SK-N-SH (cell line): ENCODE results near the gene CXCR5. TPM values are rescaled to one million over a fixed set of nuclear protein-coding genes. Genes with fewer than 3 reads are reported as not detected.

Experiments
- CTCF ChIA-PET: fragments of 300-600, 350-600 bp; formaldehyde crosslinking; extraction: SDS; loops from one replicate; lab custom pipeline; 2021; lab: Yijun Ruan, JAX
- POLR2A ChIA-PET: fragments of 350-600 bp; sonication (Branson Sonifier 250); formaldehyde crosslinking; extraction: SDS; loops from one replicate; lab custom pipeline; 2020; ENCODE audit warnings: antibody characterized with exemption, inconsistent platforms; lab: Yijun Ruan, JAX
- DNase-seq: peaks from one replicate; pipeline ENCODE4 v3.0.0; 2012
- H2AFZ ChIP-seq: fragments of 200-600 bp; sonication (generic); 2 replicates; pipeline ENCODE4 v1.8.1; 2016; ENCODE audit warnings: antibody characterized with exemption, mild to moderate bottlenecking, low read depth
- H3F3A ChIP-seq: fragments of 200-600 bp; sonication (generic); replicated peaks from 2 replicates; pipeline ENCODE3; 2016; ENCODE audit warnings: antibody characterized with exemption, mild to moderate bottlenecking; ENCODE audit not compliant: insufficient read depth
- H3K27ac ChIP-seq, 2 experiments: fragments of 200-500 bp in 1 of 2; fragments of 200-600 bp in 1 of 2; sonication (Bioruptor generic) in 1 of 2; sonication (generic), shearing (Covaris generic) in 1 of 2; 2 replicates each; pipeline versions ENCODE4 v1.5.1 to v1.6.1; 2014 to 2016; ENCODE audit warnings: low read depth in 2 of 2, inconsistent platforms in 1 of 2, low read length in 1 of 2, mild to moderate bottlenecking in 1 of 2, mixed read lengths in 1 of 2
- H3K27me3 ChIP-seq: fragments of 200-600 bp; sonication (generic), shearing (Covaris generic); 2 replicates; pipeline ENCODE4 v1.6.1; 2016; ENCODE audit warnings: mixed run types; ENCODE audit not compliant: insufficient read depth
- H3K36me3 ChIP-seq, 2 experiments: fragments of 200-500 bp in 1 of 2; fragments of 200-600 bp in 1 of 2; sonication (Bioruptor generic) in 1 of 2; sonication (generic) in 1 of 2; replicated peaks in 1 of 2; 2 replicates each; pipeline versions ENCODE3 to v1.5.1; 2014 to 2016; ENCODE audit warnings: low read length in 1 of 2, mild to moderate bottlenecking in 1 of 2; ENCODE audit not compliant: insufficient read depth in 2 of 2, control insufficient read depth in 1 of 2
- H3K4me1 ChIP-seq, 2 experiments: fragments of 200-500 bp in 1 of 2; fragments of 200-600 bp in 1 of 2; sonication (Bioruptor generic) in 1 of 2; sonication (generic), shearing (Covaris generic) in 1 of 2; 2 replicates each; pipeline versions ENCODE4 v1.5.1 to v1.6.1; 2014 to 2016; ENCODE audit warnings: low read depth in 1 of 2, low read length in 1 of 2, mixed run types in 1 of 2; ENCODE audit not compliant: insufficient read depth in 2 of 2, control insufficient read depth in 1 of 2
- H3K4me2 ChIP-seq: fragments of 200-600 bp; sonication (generic), shearing (Covaris generic); 2 replicates; pipeline ENCODE4 v1.6.1; 2017; ENCODE audit warnings: mixed run types
- H3K4me3 ChIP-seq, 2 experiments: fragments of 200-500 bp in 1 of 2; fragments of 200-600 bp in 1 of 2; sonication (Bioruptor generic) in 1 of 2; sonication (generic), shearing (Covaris generic) in 1 of 2; 2 replicates each; pipeline versions ENCODE4 v1.5.1 to v1.8.1; 2014 to 2016; ENCODE audit warnings: low read depth in 2 of 2, inconsistent platforms in 1 of 2, low read length in 1 of 2, mild to moderate bottlenecking in 1 of 2, mixed read lengths in 1 of 2, moderate library complexity in 1 of 2
- H3K79me2 ChIP-seq: fragments of 200-600 bp; sonication (generic); 2 replicates; pipeline ENCODE4 v1.8.1; 2017; ENCODE audit warnings: mild to moderate bottlenecking; ENCODE audit not compliant: insufficient read depth
- H3K9ac ChIP-seq: fragments of 200-600 bp; sonication (generic); 2 replicates; pipeline ENCODE4 v1.6.1; 2017; ENCODE audit warnings: mixed run types
- H3K9me2 ChIP-seq: fragments of 200-600 bp; sonication (generic); 2 replicates; pipeline ENCODE4 v1.6.1; 2017; ENCODE audit warnings: mixed run types
- H3K9me3 ChIP-seq: fragments of 200-600 bp; sonication (generic); 2 replicates; pipeline ENCODE4 v1.6.1; 2017; ENCODE audit warnings: mixed run types, mild to moderate bottlenecking, moderate library complexity
- H4K20me1 ChIP-seq: fragments of 200-600 bp; sonication (generic); 2 replicates; pipeline ENCODE4 v1.6.1; 2017; ENCODE audit warnings: mild to moderate bottlenecking, mixed run types; ENCODE audit not compliant: insufficient read depth
- CHD2 ChIP-seq: fragments of 150-350 bp; IDR thresholded peaks from 2 replicates; pipeline ENCODE4 v1.6.1; 2018; ENCODE audit warnings: low read length; ENCODE audit not compliant: partially characterized antibody
- CTCF ChIP-seq: fragments of 200-600 bp; sonication (generic); IDR thresholded peaks from 2 replicates; pipeline ENCODE4 v1.6.1; 2017; ENCODE audit warnings: antibody characterized with exemption, mild to moderate bottlenecking, moderate library complexity
- EP300 ChIP-seq, 2 experiments: IDR thresholded peaks; 2 replicates each; pipeline versions ENCODE4 v1.4.0 to v1.6.1; 2012; ENCODE audit warnings: borderline replicate concordance in 1 of 2, low read depth in 1 of 2, low read length in 1 of 2
- MAX ChIP-seq: IDR thresholded peaks from 2 replicates; pipeline ENCODE4 v1.4.0; 2012; ENCODE audit warnings: low read depth
- MXI1 ChIP-seq: IDR thresholded peaks from 2 replicates; pipeline ENCODE4 v1.6.1; 2012; ENCODE audit warnings: mild to moderate bottlenecking, low read depth, low read length, improper control_type of control experiment
- NFIC ChIP-seq: IDR thresholded peaks from 2 replicates; pipeline ENCODE4 v1.4.0; 2012; ENCODE audit warnings: borderline replicate concordance
- NRF1 ChIP-seq: IDR thresholded peaks from 2 replicates; pipeline ENCODE4 v1.6.1; 2012; ENCODE audit warnings: low read depth, mild to moderate bottlenecking, low read length
- POLR2AphosphoS5 ChIP-seq: IDR thresholded peaks from 2 replicates; pipeline ENCODE4 v1.6.1; 2012; ENCODE audit warnings: low read depth, low read length
- RAD21 ChIP-seq: IDR thresholded peaks from 2 replicates; pipeline ENCODE4 v1.6.1; 2012; ENCODE audit warnings: mild to moderate bottlenecking, low read length
- RCOR1 ChIP-seq: fragments of 150-350 bp; IDR thresholded peaks from 2 replicates; pipeline ENCODE4 v1.6.1; 2017; ENCODE audit warnings: antibody characterized with exemption, low read length
- SIN3A ChIP-seq: IDR thresholded peaks from 2 replicates; pipeline ENCODE4 v1.6.1; 2012; ENCODE audit warnings: low read depth, mild to moderate bottlenecking, low read length, moderate library complexity, borderline replicate concordance
- SMC3 ChIP-seq: IDR thresholded peaks from 2 replicates; pipeline ENCODE4 v1.6.1; 2012; ENCODE audit warnings: low read depth, low read length, improper control_type of control experiment
- TCF12 ChIP-seq: IDR thresholded peaks from 2 replicates; pipeline ENCODE4 v1.4.0; 2012
- USF2 ChIP-seq: fragments of 150-350 bp; IDR thresholded peaks from 2 replicates; pipeline ENCODE4 v1.6.1; 2017; ENCODE audit warnings: antibody characterized with exemption, low read length, low read depth, borderline replicate concordance
- WGBS: methylation state at CpG from one replicate; pipeline ENCODE4 v1.1.6; 2017; ENCODE audit warnings: low lambda C conversion rate; 5-methylcytosine and 5-hydroxymethylcytosine counted together
- polyA plus RNA-seq, 3 experiments: library from polyadenylated mRNA; depleted of rRNA; stranded (reverse); fragments of >200 nt; gene quantifications; 2 replicates each; pipeline ENCODE4 v1.2.3, GENCODE V29; 2012

CXCR5 gene
- polyA plus RNA-seq, 1 of the 3 experiments (the other 2 are of a cell fraction) = 0.02 TPM

GRCh38 chr11:118907051-118908042 is 23.7 kb downstream of the CXCR5 start:
- H3K27me3 ChIP-seq = no peaks in the 10 kb centered on the region
- peaks cover 18 to 33% of the 10 kb centered on the region in 2 experiments for H3K36me3 ChIP-seq
- peaks cover 42% of the 10 kb centered on the region for H3F3A ChIP-seq
- H3K9me3 ChIP-seq = no peaks in the 10 kb centered on the region
- H3K9me2 ChIP-seq = no peaks in the 10 kb centered on the region
- peaks cover 45 to 49% of the 10 kb centered on the region in 2 experiments for H3K4me1 ChIP-seq
- TF ChIP-seq EP300 (IDR thresholded peaks at IDR 0.05; ENCODE audit: borderline replicate concordance in 1 of 2, low read depth in 1 of 2, low read length in 1 of 2) = peak in 1 of 2 experiments; percentile 46; a peak in 2 of 4 replicates
- 0 out of 2 replicates have a peak, but pooled peaks have one; percentile 45 for TF ChIP-seq RCOR1
- peak; percentile 19; the same call in 1 of the 2 replicates for TF ChIP-seq POLR2AphosphoS5
- peak; percentile 92 for TF ChIP-seq TCF12
- TF ChIP-seq NRF1 = no peak
- peak; percentile 45 for TF ChIP-seq MXI1
- peak; percentile 93 for TF ChIP-seq CTCF
- TF ChIP-seq CHD2 = peak; percentile 69
- no peak for TF ChIP-seq USF2
- no peak for TF ChIP-seq MAX
- 0 out of 2 replicates have a peak, but pooled peaks have one; percentile 33 for TF ChIP-seq SIN3A
- TF ChIP-seq SMC3 = peak; percentile 95
- TF ChIP-seq RAD21 = peak; percentile 98
- TF ChIP-seq NFIC = peak; percentile 35; the same call in 1 of the 2 replicates
- TF ChIP-seq, all 33 proteins: peak for 11
- POLR2A ChIA-PET = interaction anchor here (0.7 to 3.1 kb wide), 4 partner anchors 17 to 50 kb away, joined by 3 to 37 read pairs (median 4); partner anchors contain the start of genes BCL9L and UPK2
- Histone ChIP-seq H2AFZ (no peak overlapping the region), H3K27ac (peak overlapping the region; percentile 98 to 100), H3K4me3 (peak overlapping the region; percentile 18 to 23; a peak in 2 of 4 replicates), H3K79me2 (peaks cover 88% of the 10 kb centered on the region), H3K4me2 (peak overlapping the region; percentile 89), H3K9ac (peak overlapping the region; percentile 42; the same call in 1 of the 2 replicates), H4K20me1 (peaks cover 31% of the 10 kb centered on the region)
- peak; percentile 90 for DNase-seq
- 5% methylated on average over 16 of the region's 24 CpGs for WGBS
- CTCF ChIA-PET = interaction anchor here (0.6 to 9.7 kb wide), 13 partner anchors 9 to 1994 kb away, joined by 3 to 112 read pairs (median 4); partner anchors contain the start of gene UPK2
